Keratinocyte (primary cell): ENCODE results near the gene CARD11. TPM values are rescaled to one million over a fixed set of nuclear protein-coding genes. Genes with fewer than 3 reads are reported as not detected.

Experiments used
- DNase-seq: peaks from one replicate; pipeline ENCODE4 v3.0.0-alpha.2; 2011; ENCODE audit warnings: low read depth, missing footprints, low spot score
- FAIRE-seq: peaks from 2 replicates; lab custom pipeline; 2011; peaks lifted over from hg19 to GRCh38; lab: Jason Lieb, UNC
- H2AFZ ChIP-seq: 2 replicates; pipeline ENCODE4 v1.6.0; 2012; ENCODE audit warnings: low read length, control low read depth, inconsistent platforms; ENCODE audit not compliant: control insufficient read depth
- H3K27ac ChIP-seq: 2 replicates; pipeline ENCODE4 v1.5.1; 2011; ENCODE audit warnings: low read length; ENCODE audit not compliant: control insufficient read depth, insufficient read depth
- H3K27me3 ChIP-seq: 3 replicates; pipeline ENCODE4 v1.6.0; 2011; ENCODE audit warnings: low read length; ENCODE audit not compliant: control insufficient read depth, insufficient read depth; ENCODE audit errors: extremely low read depth
- H3K36me3 ChIP-seq, 2 experiments: 2 replicates in 1 of 2; 3 replicates in 1 of 2; pipeline ENCODE4 v1.5.1; 2011; ENCODE audit warnings: low read length in 2 of 2, mild to moderate bottlenecking in 1 of 2; ENCODE audit not compliant: control insufficient read depth in 2 of 2, insufficient read depth in 2 of 2; ENCODE audit errors: extremely low read depth in 1 of 2
- H3K4me1 ChIP-seq: 3 replicates; pipeline ENCODE4 v1.5.1; 2011; ENCODE audit warnings: low read length; ENCODE audit not compliant: control insufficient read depth, insufficient read depth; ENCODE audit errors: extremely low read depth
- H3K4me2 ChIP-seq: 3 replicates; pipeline ENCODE4 v1.6.0; 2011; ENCODE audit warnings: low read depth, low read length; ENCODE audit not compliant: control insufficient read depth, insufficient read depth; ENCODE audit errors: extremely low read depth
- H3K4me3 ChIP-seq, 3 experiments: fragments of 200-600 bp in 1 of 3; sonication (generic) in 1 of 3; 2 replicates in 2 of 3; 3 replicates in 1 of 3; pipeline ENCODE4 v1.5.1; 2011 to 2016; ENCODE audit warnings: low read length in 3 of 3, mild to moderate bottlenecking in 3 of 3, control low read depth in 2 of 3, inconsistent platforms in 1 of 3, low read depth in 1 of 3, mixed read lengths in 1 of 3, mixed run types in 1 of 3, moderate library complexity in 1 of 3; ENCODE audit not compliant: control insufficient read depth in 2 of 3, insufficient read depth in 2 of 3; ENCODE audit errors: extremely low read depth in 1 of 3
- H3K79me2 ChIP-seq: 2 replicates; pipeline ENCODE4 v1.6.0; 2012; ENCODE audit warnings: low read length; ENCODE audit not compliant: control insufficient read depth, insufficient read depth
- H3K9ac ChIP-seq: 3 replicates; pipeline ENCODE4 v1.6.0; 2011; ENCODE audit warnings: low read length; ENCODE audit not compliant: control insufficient read depth, insufficient read depth; ENCODE audit errors: extremely low read depth
- H3K9me1 ChIP-seq: 3 replicates; pipeline ENCODE4 v1.6.0; 2011; ENCODE audit warnings: low read length; ENCODE audit not compliant: control insufficient read depth, insufficient read depth; ENCODE audit errors: extremely low read depth
- H3K9me3 ChIP-seq: 2 replicates; pipeline ENCODE4 v1.5.1; 2012; ENCODE audit warnings: low read depth, low read length; ENCODE audit not compliant: control insufficient read depth
- H4K20me1 ChIP-seq: 3 replicates; pipeline ENCODE4 v1.6.0; 2011; ENCODE audit warnings: low read length; ENCODE audit not compliant: control insufficient read depth, insufficient read depth; ENCODE audit errors: extremely low read depth
- EZH2 ChIP-seq: IDR thresholded peaks from one replicate; pipeline ENCODE4 v1.6.1; 2012; ENCODE audit warnings: inconsistent platforms, mild to moderate bottlenecking, low read length, moderate library complexity
- dilution Hi-C: fragments of 300-500 bp; cut with MboI; formaldehyde crosslinking; loops from one replicate; pipeline ENCODE4 v1.7.0; 2020; ENCODE audit warnings: low sequenced_read_pairs; ENCODE audit not compliant: extremely low pct_ligation_motif_present
- polyA plus RNA-seq, 5 experiments: library from polyadenylated mRNA; depleted of rRNA in 3 of 5; stranded (reverse) in 3 of 5; stranded (forward) in 1 of 5; unstranded in 1 of 5; fragments of >200 nt; gene quantifications; 1 replicate in 1 of 5; 2 replicates in 3 of 5; 3 replicates in 1 of 5; pipeline versions ENCODE4 v1.2.1 to v1.2.3, GENCODE V29; 2011 to 2012; ENCODE audit warnings: missing spikeins in 2 of 5, low read depth in 1 of 5, low replicate concordance in 1 of 5
- TF ChIP-seq, protein P1 (sequence below), 3 experiments: IDR thresholded peaks in 1 of 3; conservative IDR thresholded peaks in 1 of 3; optimal IDR thresholded peaks in 1 of 3; 2 replicates in 2 of 3; 3 replicates in 1 of 3; pipeline versions ENCODE3 to v1.5.1; 2011; ENCODE audit warnings: low read length in 3 of 3, mild to moderate bottlenecking in 3 of 3, moderate library complexity in 2 of 3, control low read depth in 1 of 3, inconsistent platforms in 1 of 3; ENCODE audit not compliant: insufficient read depth in 2 of 3; ENCODE audit errors: extremely low read depth in 1 of 3

CARD11 gene
- polyA plus RNA-seq, 1 donor (not counting 4 experiments of a cell fraction or from before 2014, with no cell fraction given) = 4.3 TPM

DNA sequence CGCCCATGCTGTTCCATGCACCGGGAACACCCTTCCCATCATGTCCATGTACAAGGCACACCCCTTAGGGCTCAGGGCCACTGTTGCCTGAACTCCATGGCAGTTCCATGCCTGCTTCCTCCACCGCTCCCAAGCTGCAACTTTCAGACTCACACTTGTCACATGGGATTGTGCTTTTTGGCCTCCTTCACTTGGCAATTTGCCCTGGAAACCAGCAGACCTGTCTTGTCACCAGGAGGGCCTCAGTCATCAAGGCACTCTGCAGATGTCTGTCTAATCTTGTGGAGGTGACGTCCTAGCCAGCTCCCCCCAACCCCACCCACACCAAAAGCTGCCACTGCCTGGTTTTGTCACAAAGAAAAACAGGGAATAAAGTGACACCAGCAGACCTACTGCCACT, 47.5 kb downstream of the CARD11 start:
- FAIRE-seq (no peak), DNase-seq (no peak)
- Histone ChIP-seq H2AFZ (no peak overlapping the region), H3K4me2 (no peak overlapping the region), H3K4me3 (no peak overlapping the region), H3K9ac (no peak overlapping the region), H4K20me1 (no peaks in the 10 kb centered on the region), H3K9me3 (no peaks in the 10 kb centered on the region), H3K4me1 (peaks cover 7% of the 10 kb centered on the region), H3K9me1 (no peaks in the 10 kb centered on the region), H3K79me2 (no peaks in the 10 kb centered on the region), H3K27me3 (no peaks in the 10 kb centered on the region), H3K27ac (no peak overlapping the region), H3K36me3 (no peaks in the 10 kb centered on the region)
- TF ChIP-seq, protein P1, sequence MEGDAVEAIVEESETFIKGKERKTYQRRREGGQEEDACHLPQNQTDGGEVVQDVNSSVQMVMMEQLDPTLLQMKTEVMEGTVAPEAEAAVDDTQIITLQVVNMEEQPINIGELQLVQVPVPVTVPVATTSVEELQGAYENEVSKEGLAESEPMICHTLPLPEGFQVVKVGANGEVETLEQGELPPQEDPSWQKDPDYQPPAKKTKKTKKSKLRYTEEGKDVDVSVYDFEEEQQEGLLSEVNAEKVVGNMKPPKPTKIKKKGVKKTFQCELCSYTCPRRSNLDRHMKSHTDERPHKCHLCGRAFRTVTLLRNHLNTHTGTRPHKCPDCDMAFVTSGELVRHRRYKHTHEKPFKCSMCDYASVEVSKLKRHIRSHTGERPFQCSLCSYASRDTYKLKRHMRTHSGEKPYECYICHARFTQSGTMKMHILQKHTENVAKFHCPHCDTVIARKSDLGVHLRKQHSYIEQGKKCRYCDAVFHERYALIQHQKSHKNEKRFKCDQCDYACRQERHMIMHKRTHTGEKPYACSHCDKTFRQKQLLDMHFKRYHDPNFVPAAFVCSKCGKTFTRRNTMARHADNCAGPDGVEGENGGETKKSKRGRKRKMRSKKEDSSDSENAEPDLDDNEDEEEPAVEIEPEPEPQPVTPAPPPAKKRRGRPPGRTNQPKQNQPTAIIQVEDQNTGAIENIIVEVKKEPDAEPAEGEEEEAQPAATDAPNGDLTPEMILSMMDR (optimal IDR thresholded peaks at IDR 0.05 in 1 of 3, IDR thresholded peaks at IDR 0.05 in 1 of 3, conservative IDR thresholded peaks at IDR 0.05 in 1 of 3; ENCODE audit: extremely low read depth in 1 of 3, insufficient read depth in 2 of 3, low read length in 3 of 3) = no peak
- TF ChIP-seq EZH2 = no peak
- dilution Hi-C loops = no loop called here

DNA sequence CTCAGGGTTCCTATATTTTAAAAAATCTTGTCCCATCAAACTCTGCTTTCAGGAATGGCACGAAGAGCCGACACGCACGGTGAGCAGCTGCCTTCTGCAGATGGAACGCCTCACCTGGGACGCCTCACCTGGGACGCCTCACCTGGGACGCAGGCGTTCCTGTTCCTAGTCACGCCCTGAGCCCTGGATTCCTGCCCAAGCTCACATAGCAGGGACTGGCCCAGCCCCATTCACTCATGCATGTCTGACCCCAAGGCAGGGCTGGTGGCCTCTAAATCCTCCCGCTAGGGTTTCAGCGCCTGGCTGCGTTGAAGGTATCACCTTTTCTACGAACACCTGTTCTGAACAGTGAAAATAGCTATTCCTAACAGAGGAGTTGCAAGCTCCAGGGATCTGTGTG, 49.8 kb downstream of the CARD11 start:
- Histone ChIP-seq H3K36me3 (no peaks in the 10 kb centered on the region), H2AFZ (no peak overlapping the region), H4K20me1 (no peaks in the 10 kb centered on the region), H3K79me2 (no peaks in the 10 kb centered on the region), H3K9ac (no peak overlapping the region), H3K27me3 (no peaks in the 10 kb centered on the region), H3K4me3 (peak overlapping the region in 1 of 3 experiments; percentile 6), H3K27ac (no peak overlapping the region), H3K4me1 (peaks cover 7% of the 10 kb centered on the region), H3K4me2 (peak overlapping the region; percentile 70), H3K9me3 (no peaks in the 10 kb centered on the region), H3K9me1 (no peaks in the 10 kb centered on the region)
- dilution Hi-C loops = no loop called here
- TF ChIP-seq, protein P1 (optimal IDR thresholded peaks at IDR 0.05 in 1 of 3, IDR thresholded peaks at IDR 0.05 in 1 of 3, conservative IDR thresholded peaks at IDR 0.05 in 1 of 3; ENCODE audit: extremely low read depth in 1 of 3, insufficient read depth in 2 of 3, low read length in 3 of 3) = no peak
- no peak for TF ChIP-seq EZH2
- FAIRE-seq = peak; percentile 20
- DNase-seq = peak; percentile 21
